Skeletal muscle tissue (tissue), 4 donors: ENCODE data around the gene CTIF. TPM values are rescaled to one million over a fixed set of nuclear protein-coding genes. Genes with fewer than 3 reads are reported as not detected.
"Not testable (repeated sequence)": the region's sequence is repeated elsewhere in the genome, so short reads cannot be mapped to it uniquely, and the experiment has no call there.

Experiments
- H3K27ac ChIP-seq: one replicate; pipeline ENCODE4 v1.7.0; 2013; ENCODE audit warnings: mild to moderate bottlenecking, low read depth, low read length, inconsistent platforms
- H3K27me3 ChIP-seq, 3 donors: one replicate each; pipeline ENCODE4 v1.7.0; 2013; ENCODE audit warnings: low read length in 3 of 3; ENCODE audit not compliant: control insufficient read depth in 3 of 3, insufficient read depth in 3 of 3
- H3K36me3 ChIP-seq, 3 donors: one replicate each; pipeline ENCODE4 v1.7.0; 2013; ENCODE audit warnings: low read length in 3 of 3; ENCODE audit not compliant: control insufficient read depth in 3 of 3, insufficient read depth in 3 of 3
- H3K4me1 ChIP-seq, 3 donors: one replicate each; pipeline ENCODE4 v1.7.0; 2013; ENCODE audit warnings: low read length in 3 of 3, mild to moderate bottlenecking in 3 of 3; ENCODE audit not compliant: control insufficient read depth in 3 of 3, insufficient read depth in 3 of 3
- H3K4me3 ChIP-seq, 3 donors: one replicate each; pipeline ENCODE4 v1.7.0; 2013; ENCODE audit warnings: low read length in 3 of 3
- H3K9ac ChIP-seq, 3 donors: one replicate each; pipeline ENCODE4 v1.7.0; 2013; ENCODE audit warnings: low read length in 3 of 3, mild to moderate bottlenecking in 3 of 3, moderate library complexity in 2 of 3, low read depth in 1 of 3
- H3K9me3 ChIP-seq, 3 donors: one replicate each; pipeline ENCODE4 v1.7.0; 2013; ENCODE audit warnings: low read length in 3 of 3; ENCODE audit not compliant: control insufficient read depth in 3 of 3
- total RNA-seq: library from RNA; depleted of rRNA; stranded (reverse); fragments of >200 nt; gene quantifications from one replicate; pipeline ENCODE4 v1.2.3, GENCODE V29; 2014
- donor health status: Osteomylitis.

The CTIF gene
- total RNA-seq, 1 donor from 2014 or later, result 16.7 TPM

GRCh38 chr18:48804856-48805610 lies 266.2 kb downstream of the CTIF start:
- no peaks in the 10 kb centered on the region for H3K36me3 ChIP-seq
- peaks cover 29 to 52% (median 52%) of the 10 kb centered on the region in 3 donors for H3K4me1 ChIP-seq
- H3K9me3 ChIP-seq, result no peaks in the 10 kb centered on the region
- no peak overlapping the region for H3K9ac ChIP-seq
- no peak overlapping the region for H3K27ac ChIP-seq
- no peak overlapping the region for H3K4me3 ChIP-seq
- H3K27me3 ChIP-seq, result no peaks in the 10 kb centered on the region

- no peak overlapping the region for H3K4me3 ChIP-seq
- H3K9ac ChIP-seq, result no peak overlapping the region
- no peaks in the 10 kb centered on the region for H3K36me3 ChIP-seq
- peaks cover 29 to 44% (median 43%) of the 10 kb centered on the region in 3 donors for H3K4me1 ChIP-seq
- no peak overlapping the region for H3K27ac ChIP-seq
- H3K9me3 ChIP-seq, result no peaks in the 10 kb centered on the region
- no peaks in the 10 kb centered on the region for H3K27me3 ChIP-seq
These were observed 267.1 kb downstream of the CTIF start for GRCh38 chr18:48805826-48806535.

GRCh38 chr18:48806551-48807261 lies 267.9 kb downstream of the CTIF start:
- Histone ChIP-seq H3K27me3 (no peaks in the 10 kb centered on the region), H3K9ac (no peak overlapping the region), H3K4me3 (no peak overlapping the region), H3K27ac (no peak overlapping the region), H3K9me3 (no peaks in the 10 kb centered on the region), H3K36me3 (no peaks in the 10 kb centered on the region), H3K4me1 (peaks cover 26 to 38% (median 37%) of the 10 kb centered on the region in 3 donors)

- Histone ChIP-seq H3K36me3 (no peaks in the 10 kb centered on the region), H3K4me1 (peaks cover 13 to 20% (median 19%) of the 10 kb centered on the region in 3 donors), H3K27me3 (no peaks in the 10 kb centered on the region), H3K27ac (no peak overlapping the region), H3K4me3 (no peak overlapping the region), H3K9ac (no peak overlapping the region), H3K9me3 (no peaks in the 10 kb centered on the region)
These were observed 269.6 kb downstream of the CTIF start for GRCh38 chr18:48808476-48808875.

- Histone ChIP-seq H3K4me1 (peaks cover 4 to 14% (median 12%) of the 10 kb centered on the region in 3 donors), H3K27ac (no peak overlapping the region), H3K4me3 (no peak overlapping the region), H3K27me3 (no peaks in the 10 kb centered on the region), H3K36me3 (no peaks in the 10 kb centered on the region), H3K9me3 (no peaks in the 10 kb centered on the region), H3K9ac (no peak overlapping the region)
These were observed 270.5 kb downstream of the CTIF start for GRCh38 chr18:48809365-48809764.

- Histone ChIP-seq H3K4me1 (peaks cover 4 to 13% (median 10%) of the 10 kb centered on the region in 3 donors), H3K27ac (no peak overlapping the region), H3K9ac (no peak overlapping the region), H3K36me3 (no peaks in the 10 kb centered on the region), H3K9me3 (no peaks in the 10 kb centered on the region), H3K4me3 (no peak overlapping the region), H3K27me3 (no peaks in the 10 kb centered on the region)
These were observed 272.0 kb downstream of the CTIF start for GRCh38 chr18:48810805-48811204.

GRCh38 chr18:48811401-48811800 lies 272.6 kb downstream of the CTIF start:
- H3K9me3 ChIP-seq, result no peaks in the 10 kb centered on the region
- H3K4me3 ChIP-seq, result no peak overlapping the region
- no peak overlapping the region for H3K9ac ChIP-seq
- H3K4me1 ChIP-seq, result peaks cover 4 to 15% (median 11%) of the 10 kb centered on the region in 3 donors
- H3K27me3 ChIP-seq, result no peaks in the 10 kb centered on the region
- no peak overlapping the region for H3K27ac ChIP-seq
- H3K36me3 ChIP-seq, result no peaks in the 10 kb centered on the region

- H3K36me3 ChIP-seq, H3K27me3 ChIP-seq, H3K4me3 ChIP-seq, H3K27ac ChIP-seq, H3K9ac ChIP-seq, H3K9me3 ChIP-seq: not testable (repeated sequence)
- H3K4me1 ChIP-seq, result peaks cover under 1 to 11% (median 7%) of the 10 kb centered on the region in 3 donors
These were observed 273.2 kb downstream of the CTIF start for GRCh38 chr18:48811977-48812451.

GRCh38 chr18:48813321-48813720 lies 274.5 kb downstream of the CTIF start:
- Histone ChIP-seq H3K27me3 (no peaks in the 10 kb centered on the region), H3K9ac (no peak overlapping the region), H3K36me3 (peaks cover 3 to 9% (median 5%) of the 10 kb centered on the region in 3 donors), H3K4me1 (peaks cover 0 to 11% (median 6%) of the 10 kb centered on the region in 3 donors), H3K9me3 (no peaks in the 10 kb centered on the region), H3K27ac (no peak overlapping the region), H3K4me3 (no peak overlapping the region)
